CD4-positive, alpha-beta T cell treated with Interleukin-10 for 1 hour (primary cell): ENCODE data around the gene FMC1.

Source experiments
- DNase-seq: peaks from one replicate; pipeline ENCODE4 v3.0.0-alpha.2; 2020

Gene FMC1

DNA sequence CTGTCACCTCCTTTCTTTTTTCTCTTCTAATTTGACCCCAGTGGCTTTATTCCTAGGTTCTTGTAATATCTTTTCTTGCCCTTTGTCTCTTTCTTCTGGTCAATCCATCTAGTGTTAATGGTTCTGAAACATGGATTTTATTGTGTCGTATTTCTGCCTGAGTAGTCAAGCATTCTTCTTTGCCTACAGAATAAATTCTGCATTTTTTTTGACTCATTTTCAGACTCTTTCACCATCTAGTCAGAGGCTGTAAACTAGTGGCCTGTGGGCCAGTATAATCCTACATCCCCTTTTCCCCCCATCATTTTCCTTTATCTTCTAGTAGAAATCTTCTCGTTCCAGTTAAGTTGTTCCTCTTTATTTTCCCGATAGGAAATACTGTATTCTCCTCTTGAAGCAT lies 48.0 kb downstream of the FMC1 start:
- DNase-seq: no peak

GRCh38 chr7:139389774-139390173 lies 48.6 kb downstream of the FMC1 start:
- no peak for DNase-seq

- no peak for DNase-seq
Measured at GRCh38 chr7:139393621-139394211, 52.6 kb downstream of the FMC1 start.

GRCh38 chr7:139394540-139394939 lies 53.4 kb downstream of the FMC1 start:
- peak; percentile 26 for DNase-seq
